ENCODE results near the gene GPATCH8. TPM values are rescaled to one million over a fixed set of nuclear protein-coding genes. Genes with fewer than 3 reads are reported as not detected.
A peak's percentile ranks its signal among the peaks of the same experiment; 100 is the strongest.
"Not testable (repeated sequence)": the region's sequence is repeated elsewhere in the genome, so short reads cannot be mapped to it uniquely, and the experiment has no call there.

Gene GPATCH8
- total RNA-seq, 1 donor from 2014 or later = 12.6 TPM

DNA sequence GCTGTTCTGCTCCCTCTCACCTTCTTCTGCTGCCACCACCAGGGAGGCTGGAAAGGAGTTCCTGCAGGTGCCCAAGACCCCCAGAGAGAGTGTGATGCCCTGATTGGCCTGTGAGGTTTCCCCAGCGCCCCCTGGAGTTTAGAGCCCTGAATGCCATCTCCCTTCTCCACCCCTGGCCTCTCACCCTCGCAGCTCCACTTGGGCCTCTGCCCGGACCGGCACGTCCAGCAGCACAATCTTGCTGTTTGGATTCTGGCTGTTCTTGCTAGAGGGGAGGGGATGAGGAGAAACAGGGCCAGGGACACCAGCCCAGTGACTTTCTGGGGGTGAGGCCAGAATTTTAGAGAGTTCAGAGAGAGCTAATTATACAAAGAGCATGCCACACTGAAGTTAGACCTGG is 127.1 kb downstream of the GPATCH8 start:
- no peak overlapping the region for H3K4me3 ChIP-seq (ENCODE audit: low read depth, low read length)
- DNase-seq (ENCODE audit: low read depth) = no peak
- TF ChIP-seq, protein P1, sequence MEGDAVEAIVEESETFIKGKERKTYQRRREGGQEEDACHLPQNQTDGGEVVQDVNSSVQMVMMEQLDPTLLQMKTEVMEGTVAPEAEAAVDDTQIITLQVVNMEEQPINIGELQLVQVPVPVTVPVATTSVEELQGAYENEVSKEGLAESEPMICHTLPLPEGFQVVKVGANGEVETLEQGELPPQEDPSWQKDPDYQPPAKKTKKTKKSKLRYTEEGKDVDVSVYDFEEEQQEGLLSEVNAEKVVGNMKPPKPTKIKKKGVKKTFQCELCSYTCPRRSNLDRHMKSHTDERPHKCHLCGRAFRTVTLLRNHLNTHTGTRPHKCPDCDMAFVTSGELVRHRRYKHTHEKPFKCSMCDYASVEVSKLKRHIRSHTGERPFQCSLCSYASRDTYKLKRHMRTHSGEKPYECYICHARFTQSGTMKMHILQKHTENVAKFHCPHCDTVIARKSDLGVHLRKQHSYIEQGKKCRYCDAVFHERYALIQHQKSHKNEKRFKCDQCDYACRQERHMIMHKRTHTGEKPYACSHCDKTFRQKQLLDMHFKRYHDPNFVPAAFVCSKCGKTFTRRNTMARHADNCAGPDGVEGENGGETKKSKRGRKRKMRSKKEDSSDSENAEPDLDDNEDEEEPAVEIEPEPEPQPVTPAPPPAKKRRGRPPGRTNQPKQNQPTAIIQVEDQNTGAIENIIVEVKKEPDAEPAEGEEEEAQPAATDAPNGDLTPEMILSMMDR (conservative IDR thresholded peaks at IDR 0.05; ENCODE audit: low read depth, low read length) = peak; percentile 55

DNA sequence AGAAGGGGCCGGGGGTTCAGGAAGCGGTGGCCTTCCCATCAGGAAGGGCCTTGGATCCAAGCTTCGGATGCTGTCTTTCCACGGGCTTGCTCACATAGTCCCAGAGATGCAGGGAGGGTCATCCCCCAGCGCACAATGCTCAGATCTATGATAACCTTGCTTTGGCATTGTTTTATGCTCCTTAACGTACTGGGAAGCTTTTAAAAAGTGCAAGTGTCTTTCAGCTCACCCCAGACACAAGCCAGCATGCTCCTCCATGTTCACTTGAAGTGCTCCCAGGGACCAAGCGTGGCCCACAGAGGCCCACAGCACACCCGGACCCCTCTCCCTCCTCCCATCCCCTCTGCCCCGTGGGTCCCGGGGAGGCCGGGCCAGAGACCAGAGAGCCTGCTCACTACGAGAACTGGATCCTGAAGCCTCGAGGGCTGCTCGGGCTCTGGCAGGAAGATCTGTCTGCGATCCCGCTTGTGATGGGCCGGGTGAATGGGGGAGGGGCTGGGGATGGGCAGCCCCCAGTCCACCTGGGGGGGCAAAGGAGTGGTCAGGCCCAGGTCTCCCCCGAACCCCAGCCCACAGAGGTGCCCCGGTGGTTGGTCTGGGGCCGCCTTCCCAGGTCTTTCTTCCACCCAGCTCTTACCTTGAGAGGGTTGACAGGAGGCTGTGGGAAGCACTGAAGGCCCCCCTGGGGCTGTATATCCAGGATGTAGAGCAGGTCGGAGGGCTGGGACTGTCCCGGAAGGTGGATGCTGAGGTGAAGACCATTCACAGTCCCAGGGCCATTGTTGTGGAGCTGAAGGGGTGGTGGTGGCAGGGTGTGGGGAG is 127.8 kb downstream of the GPATCH8 start:
- no peak overlapping the region for H3K4me3 ChIP-seq (ENCODE audit: low read depth, low read length)
- DNase-seq (ENCODE audit: low read depth) = no peak
- TF ChIP-seq, protein P1 (conservative IDR thresholded peaks at IDR 0.05; ENCODE audit: low read depth, low read length) = no peak

DNA sequence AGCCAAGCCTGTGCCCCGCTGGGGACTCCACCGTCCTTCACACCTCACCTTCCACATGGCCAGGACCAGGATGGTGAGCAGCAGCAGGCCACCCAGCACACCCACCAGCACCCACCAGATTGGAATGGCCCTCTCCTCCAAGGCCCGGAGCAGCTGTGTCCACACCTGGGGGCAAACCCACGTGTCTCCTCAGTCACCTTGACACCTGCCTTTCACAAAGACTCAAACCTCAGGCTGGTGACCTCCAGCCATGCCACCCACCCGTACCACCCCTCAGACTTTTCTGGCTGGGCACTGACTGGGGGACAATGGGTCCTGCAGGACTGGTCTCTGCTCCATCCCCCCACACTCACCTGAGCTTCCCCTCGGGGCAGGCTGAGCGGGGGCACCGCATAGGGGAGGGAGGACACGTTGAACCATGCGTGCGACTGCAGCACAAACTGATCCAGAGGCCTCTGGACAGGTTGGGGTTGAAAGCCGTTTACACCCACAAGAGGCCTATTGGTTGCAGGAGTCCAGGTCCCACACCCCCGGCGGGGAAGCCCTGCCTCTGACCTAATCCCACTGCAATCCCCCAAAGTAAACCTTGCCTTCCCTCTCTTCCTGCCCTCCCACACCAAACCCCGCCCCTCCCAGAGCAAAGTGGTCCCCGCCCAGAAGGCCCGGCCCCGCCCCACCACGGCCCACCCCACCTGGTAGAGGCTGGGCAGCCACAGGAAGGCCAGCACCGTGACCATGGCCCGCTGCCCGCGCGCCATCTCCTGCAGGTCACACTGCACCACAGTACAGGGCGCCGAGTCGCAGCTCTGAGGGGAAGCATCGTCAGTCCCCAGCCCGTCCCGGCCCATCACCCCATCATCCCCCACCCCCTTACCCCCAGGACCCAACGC is 128.7 kb downstream of the GPATCH8 start:
- DNase-seq (ENCODE audit: low read depth) = no peak
- TF ChIP-seq, protein P1 (conservative IDR thresholded peaks at IDR 0.05; ENCODE audit: low read depth, low read length) = no peak
- H3K4me3 ChIP-seq (ENCODE audit: low read depth, low read length) = no peak overlapping the region

DNA sequence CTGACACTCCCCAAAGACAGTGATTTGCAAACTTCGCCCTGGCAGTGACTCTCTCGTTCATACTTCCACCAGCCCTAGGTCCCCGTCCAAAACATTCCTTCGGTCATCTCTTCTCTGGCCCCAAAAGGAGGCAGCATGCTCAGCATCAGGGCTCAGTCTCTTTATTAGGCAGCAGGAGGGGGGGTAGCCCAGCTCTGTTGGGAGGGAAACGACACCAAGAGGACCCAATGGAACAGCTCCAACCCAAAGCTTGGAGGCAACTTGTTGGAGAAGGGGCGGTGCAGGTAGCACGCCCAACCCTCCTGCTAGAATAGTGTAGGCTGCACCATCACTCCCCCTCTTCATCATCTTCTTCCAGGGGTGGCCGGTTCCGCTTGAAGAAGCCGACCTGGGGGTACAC is 131.2 kb downstream of the GPATCH8 start:
- H3K4me3 ChIP-seq (ENCODE audit: low read depth, low read length) = no peak overlapping the region
- TF ChIP-seq, protein P1 (conservative IDR thresholded peaks at IDR 0.05; ENCODE audit: low read depth, low read length) = no peak
- DNase-seq (ENCODE audit: low read depth) = no peak

DNA sequence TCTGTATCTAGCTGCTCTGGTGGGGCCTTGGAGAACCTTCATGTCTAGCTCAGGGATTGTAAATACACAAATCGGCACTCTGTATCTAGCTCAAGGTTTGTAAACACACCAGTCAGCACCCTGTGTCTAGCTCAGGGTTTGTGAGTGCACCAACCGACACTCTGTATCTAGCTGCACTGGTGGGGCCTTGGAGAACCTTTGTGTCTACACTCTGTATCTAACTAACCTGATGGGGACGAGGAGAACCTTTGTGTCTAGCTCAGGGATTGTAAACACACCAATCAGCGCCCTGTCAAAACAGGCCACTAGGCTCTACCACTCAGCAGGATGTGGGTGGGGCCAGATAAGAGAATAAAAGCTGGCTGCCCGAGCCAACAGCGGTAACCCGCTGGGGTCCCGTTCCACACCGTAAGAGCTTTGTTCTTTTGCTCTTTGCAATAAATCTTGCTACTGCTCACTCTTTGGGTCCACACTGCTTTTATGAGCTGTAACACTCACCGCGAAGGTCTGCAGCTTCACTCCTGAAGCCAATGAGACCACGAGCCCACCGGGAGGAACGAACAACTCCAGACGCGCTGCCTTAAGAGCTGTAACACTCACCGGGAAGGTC is 133.7 kb downstream of the GPATCH8 start:
- not testable (repeated sequence) for H3K4me3 ChIP-seq (ENCODE audit: low read depth, low read length); DNase-seq (ENCODE audit: low read depth)

DNA sequence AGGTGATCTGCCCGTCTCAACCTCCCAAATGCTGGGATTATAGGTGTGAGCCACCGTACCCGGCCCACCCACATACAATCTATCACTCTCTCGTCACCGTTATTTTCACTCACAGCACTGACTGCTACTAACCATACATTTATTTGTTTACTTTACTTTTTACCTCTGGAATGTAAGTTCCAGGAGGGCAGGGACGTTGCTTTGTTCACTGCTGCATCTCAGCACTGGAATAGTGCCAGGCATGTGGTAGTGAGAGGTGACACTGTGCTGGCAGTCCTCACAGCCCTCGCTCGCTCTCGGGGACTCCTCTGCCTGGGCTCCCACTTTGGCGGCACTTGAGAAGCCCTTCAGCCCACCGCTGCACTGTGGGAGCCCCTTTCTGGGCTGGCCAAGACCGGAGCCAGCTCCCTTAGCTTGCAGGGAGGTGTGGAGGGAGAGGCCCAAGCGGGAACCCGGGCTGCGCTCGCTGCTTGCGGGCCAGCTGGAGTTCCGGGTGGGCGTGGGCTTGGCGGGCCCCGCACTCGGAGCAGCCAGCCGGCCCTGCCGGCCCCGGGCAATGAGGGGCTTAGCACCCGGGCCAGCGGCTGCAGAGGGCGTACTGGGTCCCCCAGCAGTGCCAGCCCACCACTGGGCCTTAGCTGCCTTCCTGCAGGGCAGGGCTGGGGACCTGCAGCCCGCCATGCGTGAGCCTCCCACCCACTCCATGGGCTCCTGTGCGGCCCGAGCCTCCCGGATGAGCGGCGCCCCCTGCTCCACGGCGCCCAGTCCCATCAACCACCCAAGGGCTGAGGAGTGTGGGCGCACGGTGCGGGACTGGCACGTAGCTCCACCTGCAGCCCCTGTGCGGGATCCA is 134.6 kb downstream of the GPATCH8 start:
- not testable (repeated sequence) for H3K4me3 ChIP-seq (ENCODE audit: low read depth, low read length); DNase-seq (ENCODE audit: low read depth)

DNA sequence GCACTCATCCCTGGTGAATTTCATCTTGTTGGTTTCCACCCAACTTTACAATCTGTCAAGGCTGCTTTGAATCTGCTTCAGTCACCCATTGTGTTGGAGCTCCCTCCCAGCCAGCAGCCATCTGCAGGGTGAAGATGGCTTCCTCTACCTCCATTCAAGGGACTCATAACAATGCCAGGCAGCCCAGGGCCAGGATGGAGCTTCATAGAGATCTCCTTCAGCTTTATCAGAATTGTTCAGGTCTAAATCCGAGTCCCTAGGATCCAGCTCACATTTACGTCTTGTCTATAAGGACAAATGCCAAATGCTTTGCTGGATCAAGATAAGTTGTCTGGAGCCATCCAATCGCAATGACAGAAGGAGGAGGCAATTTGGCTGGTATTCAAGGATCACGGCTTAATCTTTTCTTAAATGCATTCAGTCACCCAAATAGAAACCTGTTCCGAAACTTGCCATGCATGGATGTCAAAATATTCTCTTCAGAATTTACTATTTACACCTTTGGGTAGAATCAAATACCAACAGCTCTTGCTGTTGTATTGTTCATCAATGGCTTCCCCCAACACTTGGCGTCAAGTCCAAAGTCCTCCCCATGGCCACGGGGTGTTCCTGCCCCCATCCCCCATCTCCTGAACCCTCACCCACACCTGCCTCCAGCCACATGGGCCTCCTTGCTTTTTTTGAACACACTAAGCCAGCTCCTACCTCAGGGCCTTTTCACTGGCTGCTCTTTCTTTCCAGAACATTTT is 135.8 kb downstream of the GPATCH8 start:
- TF ChIP-seq, protein P1 (conservative IDR thresholded peaks at IDR 0.05; ENCODE audit: low read depth, low read length) = no peak
- H3K4me3 ChIP-seq (ENCODE audit: low read depth, low read length) = no peak overlapping the region
- no peak for DNase-seq (ENCODE audit: low read depth)

DNA sequence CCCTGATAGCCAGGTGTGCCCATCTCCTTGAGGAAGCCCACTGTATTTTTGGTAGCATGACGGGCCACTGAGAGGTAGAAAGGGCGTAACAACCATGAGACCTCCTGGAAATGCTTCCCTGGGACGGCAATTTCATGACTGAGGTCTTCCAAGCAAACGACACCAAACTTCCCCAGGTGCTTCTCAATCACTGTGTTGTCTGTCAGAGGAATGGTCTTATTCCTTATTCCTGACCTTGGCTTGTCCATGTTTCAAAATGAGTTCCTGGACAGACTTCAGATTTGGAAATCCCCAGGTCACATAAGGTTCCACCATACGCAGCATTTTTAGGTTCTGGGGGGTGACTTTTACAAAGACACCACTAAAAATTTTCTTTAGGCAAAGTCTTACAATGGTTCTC is 138.2 kb downstream of the GPATCH8 start:
- not testable (repeated sequence) for H3K4me3 ChIP-seq (ENCODE audit: low read depth, low read length); DNase-seq (ENCODE audit: low read depth)

Data from epithelial cell of proximal tubule (primary cell).